RPMI7951 (cell line): ENCODE results near the gene IL1RL2. TPM values are rescaled to one million over a fixed set of nuclear protein-coding genes. Genes with fewer than 3 reads are reported as not detected.

Experiments
- total RNA-seq: library from RNA; depleted of rRNA; stranded (reverse); fragments of >200 nt; shearing (Covaris generic); gene quantifications from 2 replicates; pipeline ENCODE4 v1.2.3, GENCODE V29; 2014; rRNA removed

The IL1RL2 gene
- total RNA-seq, 1 experiment from 2014 or later: not detected

Other genes with a start within 250 kb of the IL1RL2 start
- 3.0 and 4.3 TPM in 2 replicates for gene IL1R2, start 195.1 kb upstream of the IL1RL2 start, total RNA-seq
- 19.7 and 27.2 TPM in 2 replicates for gene IL1R1, start 44.3 kb upstream of the IL1RL2 start, total RNA-seq
- gene IL1RL1, start 124.5 kb downstream of the IL1RL2 start, total RNA-seq: 0.10 TPM in 1 of 2 replicates, not detected in the other
- 0.10 TPM in 1 of 2 replicates, not detected in the other for gene IL18R1, start 168.8 kb downstream of the IL1RL2 start, total RNA-seq
- gene IL18RAP, start 236.1 kb downstream of the IL1RL2 start, total RNA-seq: not detected in 2 replicates